HT1080 (cell line): ENCODE data around the gene IKZF2. TPM values are rescaled to one million over a fixed set of nuclear protein-coding genes. Genes with fewer than 3 reads are reported as not detected.

Experiments used
- DNase-seq: peaks from one replicate; pipeline ENCODE4 v3.0.0-alpha.2; 2015; ENCODE audit warnings: low read depth
- polyA plus RNA-seq, 2 experiments: library from polyadenylated mRNA; depleted of rRNA; stranded (reverse); fragments of >200 nt; gene quantifications; 2 replicates each; pipeline ENCODE4 v1.2.3, GENCODE V29; 2015
- total RNA-seq: library from RNA; depleted of rRNA; stranded (reverse); fragments of >200 nt; shearing (Covaris generic); gene quantifications from 2 replicates; pipeline ENCODE4 v1.2.3, GENCODE V29; 2014; rRNA removed

IKZF2 gene
- total RNA-seq: 1.6 and 2.9 TPM in 2 replicates
- 0.50 and 1.4 TPM in 2 replicates for polyA plus RNA-seq (2015; cell fraction: cytosol; rRNA removed)
- 2.5 and 2.6 TPM in 2 replicates for polyA plus RNA-seq (2015; cell fraction: nucleus; rRNA removed)

DNA sequence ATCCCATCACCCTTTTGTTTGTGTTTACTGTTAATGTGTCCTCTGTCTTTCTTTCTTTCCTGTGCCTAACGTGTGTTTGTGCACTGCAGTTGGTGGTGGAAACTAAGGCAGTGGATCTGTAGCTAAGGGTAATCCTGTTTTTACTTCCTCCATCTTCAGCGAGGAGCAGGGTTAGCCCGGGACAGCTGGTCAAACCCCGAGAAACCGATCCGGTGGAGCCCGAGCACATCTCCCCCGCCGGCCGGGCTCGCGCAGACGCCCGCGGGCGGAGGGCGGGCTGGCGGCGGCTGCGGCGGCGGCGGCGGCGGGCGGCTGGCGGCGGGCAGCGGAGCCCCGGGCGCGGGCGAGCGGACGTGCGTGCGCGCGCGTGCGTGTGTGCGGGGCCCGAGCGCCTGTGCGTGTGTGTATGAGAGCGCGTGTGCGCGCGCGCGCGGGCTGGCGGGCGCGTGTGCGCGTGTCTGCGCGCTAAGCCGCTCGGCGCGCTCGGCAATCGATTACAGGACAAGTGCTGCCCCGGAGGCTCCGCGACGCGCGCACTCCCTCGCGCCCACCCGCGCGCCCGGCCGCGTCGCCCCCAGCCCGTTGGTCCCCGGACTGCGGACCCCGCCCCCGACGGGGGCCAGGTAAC lies at the start of gene IKZF2:
Gene IKZF2, minus strand, starts transcription at position 176 of the 628 bp plus-strand sequence. CDS start 2,983 bp downstream, outside the sequence.
- DNase-seq: peak; percentile 81

DNA sequence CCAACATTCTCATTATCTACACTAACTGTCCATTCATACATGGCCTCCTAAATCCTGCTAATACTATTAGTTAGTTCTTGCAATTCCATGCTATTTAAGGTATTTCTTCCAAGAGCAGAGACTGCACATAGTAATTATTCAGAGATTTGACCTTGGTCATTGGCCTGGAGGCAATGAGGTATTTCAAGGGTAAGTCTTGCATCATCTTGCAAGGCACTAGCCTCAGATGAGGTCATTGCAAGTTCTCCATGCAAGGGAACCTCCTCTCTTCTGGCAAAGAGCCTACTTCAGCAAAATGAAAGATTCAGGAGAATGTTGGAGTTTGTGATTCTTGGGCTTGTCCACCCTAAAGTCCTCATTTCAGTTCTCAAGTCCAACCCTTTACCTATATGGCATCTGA lies 48.5 kb upstream of the IKZF2 start:
- no peak for DNase-seq

DNA sequence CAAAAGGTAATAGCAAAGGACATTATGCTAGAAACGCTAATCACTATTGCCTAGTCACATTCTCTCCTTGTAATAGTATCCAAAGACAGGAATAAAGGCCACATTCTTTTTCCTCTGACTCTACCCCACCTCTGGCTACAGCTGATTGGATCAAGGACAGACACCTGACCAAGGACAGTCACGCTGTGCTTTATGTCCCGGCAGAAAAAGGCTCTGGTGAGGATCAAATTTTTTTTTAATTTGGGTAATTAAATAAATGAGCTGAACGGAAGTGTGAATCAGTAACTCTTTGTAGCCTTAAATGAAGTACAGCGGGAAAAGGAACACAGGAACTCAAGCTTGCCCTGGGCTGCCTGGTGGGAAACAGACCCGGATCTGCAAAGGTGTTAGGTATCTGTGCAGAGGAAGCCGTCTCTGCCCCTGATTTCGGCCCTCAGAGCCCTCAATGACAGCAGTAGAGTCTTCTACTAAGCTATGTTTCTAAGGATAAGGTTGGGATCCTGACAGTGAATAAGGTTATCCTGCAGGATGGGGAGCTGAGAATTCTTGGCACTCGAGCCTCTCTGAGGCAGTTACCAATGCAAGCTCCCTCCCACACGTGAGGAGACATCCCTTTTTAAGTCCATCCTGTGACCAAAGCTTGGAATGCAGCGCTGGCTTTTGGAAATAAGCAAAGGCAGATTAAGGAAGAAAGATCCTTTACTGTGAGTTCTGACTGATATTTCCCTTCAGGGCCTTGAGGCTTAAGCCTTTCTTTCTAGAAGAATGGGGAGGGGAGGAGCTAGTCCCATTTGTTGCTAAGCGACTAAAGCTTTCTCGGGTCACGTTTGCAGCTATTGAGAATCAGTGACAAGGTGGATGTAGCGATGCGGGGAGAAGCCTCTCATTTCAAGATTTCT lies 37.8 kb upstream of the IKZF2 start:
- DNase-seq: no peak

DNA sequence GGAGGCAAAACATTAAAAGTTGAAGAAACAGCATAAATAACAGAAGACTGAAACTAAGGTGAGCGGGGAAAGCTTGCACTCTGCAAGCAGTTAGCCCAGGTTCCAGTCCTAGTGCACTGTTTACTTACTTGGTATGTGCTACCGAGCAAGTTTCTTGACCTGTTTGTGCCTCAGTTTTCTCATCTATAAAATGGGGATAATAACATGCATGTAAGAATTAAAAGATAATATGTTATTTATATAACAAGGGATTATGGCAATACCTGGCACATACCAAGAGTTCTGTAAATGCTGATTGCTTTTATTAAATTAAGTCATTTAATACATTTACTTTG lies 37.1 kb upstream of the IKZF2 start:
- no peak for DNase-seq

DNA sequence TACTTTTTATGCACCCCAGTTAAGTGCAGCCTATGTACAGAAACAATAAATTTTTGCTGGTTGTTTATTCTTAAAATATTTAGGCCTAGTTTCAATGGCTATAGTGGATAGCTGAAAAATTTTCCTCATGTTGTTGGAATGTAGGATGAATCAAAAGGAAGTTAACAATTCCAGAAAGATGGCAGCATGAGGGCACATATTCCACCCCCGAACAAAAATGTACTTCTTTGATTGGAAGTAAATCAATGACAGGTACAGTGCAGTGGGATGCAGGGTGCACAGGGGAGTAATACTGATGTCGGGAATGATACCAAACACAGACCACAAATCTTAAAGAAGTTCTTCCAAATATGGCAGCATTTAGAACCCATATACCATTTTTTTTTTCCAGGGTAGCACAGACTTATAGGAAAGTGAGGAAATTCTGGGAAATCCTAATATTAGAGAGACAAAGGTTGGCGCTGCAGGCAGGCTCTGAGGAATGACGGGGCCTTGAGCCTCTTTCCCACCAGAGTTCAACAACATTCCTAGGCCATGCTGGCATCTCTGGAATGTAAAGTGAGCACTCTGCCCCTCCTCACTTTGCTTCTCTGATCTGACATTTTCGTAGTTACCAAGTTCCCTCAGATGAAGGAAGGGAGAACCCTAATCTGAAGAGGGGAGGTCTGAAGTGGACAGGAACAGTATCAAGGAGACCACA lies 36.6 kb upstream of the IKZF2 start:
- DNase-seq: peak; percentile 47

DNA sequence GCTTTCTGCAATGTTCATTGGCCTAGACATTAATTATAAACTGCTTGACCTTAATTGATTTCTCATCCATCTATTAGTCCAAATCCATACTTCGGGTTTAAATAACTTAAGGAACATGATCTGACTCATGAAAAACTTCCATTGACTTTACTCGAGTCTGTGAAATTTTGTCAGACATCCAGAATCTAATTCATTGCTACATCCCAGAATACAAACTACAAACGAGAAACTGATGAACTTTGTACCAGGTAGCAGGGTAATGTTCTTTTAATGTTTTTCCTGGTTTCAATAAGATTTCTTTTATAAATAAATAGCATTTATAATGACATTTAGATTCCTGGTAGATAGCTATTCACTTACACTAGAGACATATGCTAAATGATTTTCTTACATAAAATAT lies 36.0 kb upstream of the IKZF2 start:
- DNase-seq: no peak

DNA sequence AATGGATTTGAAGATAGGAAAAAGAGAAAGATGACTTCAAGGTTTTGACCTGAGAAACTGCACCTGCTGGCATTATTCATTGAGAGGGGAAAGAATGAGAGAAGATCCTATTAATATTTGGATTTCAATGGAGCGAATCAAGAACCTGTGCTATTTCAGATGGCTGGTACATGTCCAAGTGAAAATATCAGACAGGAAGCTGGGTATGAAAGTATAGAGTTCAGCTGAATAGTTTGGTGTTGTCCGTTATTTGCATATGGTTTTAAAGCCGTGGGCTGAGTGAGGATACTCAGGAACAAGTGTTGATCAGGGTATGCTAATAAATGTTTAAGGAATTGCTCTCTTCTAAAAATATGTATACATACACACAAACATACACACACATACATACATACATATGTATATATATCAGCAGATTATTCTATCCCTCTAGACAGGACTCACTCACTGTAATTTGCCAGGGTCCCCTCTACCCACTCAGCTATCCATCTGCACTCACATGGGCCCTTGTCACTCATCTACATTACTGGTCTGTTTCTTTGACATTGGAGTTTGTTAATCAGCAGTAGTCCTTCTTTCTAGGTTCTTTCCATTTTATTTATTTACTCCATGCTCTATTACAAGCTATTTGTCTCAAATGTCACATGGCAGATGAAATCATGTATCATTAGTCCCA lies 33.9 kb upstream of the IKZF2 start:
- DNase-seq: no peak

DNA sequence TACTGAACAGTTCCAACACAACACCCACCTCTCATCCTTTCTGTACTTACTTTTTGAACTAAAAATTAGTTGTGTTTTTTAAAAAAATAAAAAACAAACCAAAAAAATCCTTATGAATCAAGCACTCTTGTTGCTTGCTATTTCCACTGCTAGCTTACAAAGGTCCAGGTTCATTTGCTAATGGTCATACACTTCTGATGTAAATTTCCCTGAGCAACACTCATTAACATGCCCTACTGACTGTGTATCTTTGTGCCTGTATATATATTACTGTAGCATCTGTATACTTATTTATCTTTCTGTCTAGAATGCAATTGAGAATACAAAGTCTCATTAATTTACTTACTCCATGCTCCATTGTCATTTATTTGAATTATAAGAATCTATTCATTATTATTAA lies 30.3 kb upstream of the IKZF2 start:
- DNase-seq: no peak

DNA sequence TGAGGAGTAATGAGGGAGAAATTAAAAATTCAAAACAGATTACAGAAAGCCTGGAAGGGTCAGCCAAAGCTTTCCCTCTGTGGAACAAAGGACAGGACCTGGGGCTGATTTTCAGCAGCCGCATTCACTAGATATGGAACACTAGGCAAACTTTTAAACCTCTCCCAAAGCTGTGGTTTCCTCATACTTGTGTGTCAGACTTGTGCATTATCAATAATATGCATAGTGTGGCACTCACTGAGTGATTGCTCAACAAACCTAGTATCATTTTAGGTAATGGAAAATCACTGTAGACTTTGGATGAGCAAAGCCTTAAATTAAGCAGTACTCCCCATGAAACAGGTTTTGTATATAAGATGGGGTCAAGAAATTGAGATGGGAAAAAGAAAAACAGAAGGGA lies 26.3 kb upstream of the IKZF2 start:
- no peak for DNase-seq

DNA sequence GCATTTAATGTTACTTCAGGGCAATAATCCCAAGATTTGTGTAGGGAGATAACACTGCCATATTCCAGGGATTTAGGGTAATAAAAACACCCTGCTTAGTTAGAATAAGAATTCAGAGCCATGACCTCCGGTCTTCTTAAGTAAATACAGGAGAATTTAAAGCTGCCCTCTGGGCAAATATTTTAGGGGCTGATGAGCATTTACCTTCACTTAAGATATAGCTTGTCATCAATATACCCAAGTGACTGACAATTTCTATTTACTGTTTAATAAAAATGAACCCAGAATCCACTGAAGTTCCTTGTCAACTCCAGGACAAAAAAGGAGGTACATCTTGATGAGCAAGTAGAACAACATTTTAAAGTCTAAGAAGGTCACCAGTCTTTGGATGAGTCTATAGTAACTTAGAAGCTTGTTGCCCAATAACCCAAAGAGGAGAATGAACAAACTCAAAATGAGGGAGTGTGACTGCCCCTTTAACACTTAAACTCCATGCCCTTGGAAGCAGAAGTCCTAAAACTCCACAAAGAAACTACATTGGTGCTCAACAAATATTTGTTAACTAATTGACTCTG lies 24.3 kb upstream of the IKZF2 start:
- DNase-seq: no peak

DNA sequence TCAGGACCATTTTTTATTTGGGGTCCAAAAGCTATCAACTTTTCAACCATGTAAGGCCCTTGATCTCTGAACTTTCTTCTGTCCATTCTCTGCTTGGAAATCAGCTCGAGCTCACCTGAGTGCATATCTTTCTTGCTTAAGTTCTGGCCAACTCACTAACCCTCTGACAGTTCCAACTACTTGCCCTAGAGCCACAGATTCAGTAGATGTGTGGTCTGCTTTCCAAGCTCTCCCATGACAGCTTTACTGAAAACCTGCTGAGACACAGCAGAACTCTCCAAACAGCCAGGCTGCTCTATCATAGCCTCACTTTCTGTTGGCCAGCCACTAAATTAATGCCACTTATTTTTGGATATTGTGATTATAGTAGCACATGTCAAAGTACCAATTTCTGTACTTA lies 21.2 kb upstream of the IKZF2 start:
- DNase-seq: no peak

DNA sequence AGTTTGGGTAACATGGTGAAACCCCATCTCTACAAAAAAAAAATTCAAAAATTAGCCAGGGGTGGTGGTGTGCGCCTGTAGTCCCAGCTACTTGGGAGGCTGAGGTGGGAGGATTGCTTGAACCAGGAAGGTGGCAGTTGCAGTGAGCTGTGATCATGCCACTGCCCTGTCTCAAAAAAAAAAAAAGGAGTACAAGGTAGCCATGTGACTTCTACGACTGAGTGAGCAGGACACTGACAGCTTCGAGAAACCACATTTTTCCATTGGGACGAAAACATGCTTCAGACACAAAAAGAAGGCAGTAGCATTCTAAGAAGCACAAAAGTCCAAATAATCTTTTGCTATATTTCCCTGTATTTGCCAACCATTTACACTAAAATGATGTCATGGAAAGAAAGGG lies 19.7 kb upstream of the IKZF2 start:
- no peak for DNase-seq

DNA sequence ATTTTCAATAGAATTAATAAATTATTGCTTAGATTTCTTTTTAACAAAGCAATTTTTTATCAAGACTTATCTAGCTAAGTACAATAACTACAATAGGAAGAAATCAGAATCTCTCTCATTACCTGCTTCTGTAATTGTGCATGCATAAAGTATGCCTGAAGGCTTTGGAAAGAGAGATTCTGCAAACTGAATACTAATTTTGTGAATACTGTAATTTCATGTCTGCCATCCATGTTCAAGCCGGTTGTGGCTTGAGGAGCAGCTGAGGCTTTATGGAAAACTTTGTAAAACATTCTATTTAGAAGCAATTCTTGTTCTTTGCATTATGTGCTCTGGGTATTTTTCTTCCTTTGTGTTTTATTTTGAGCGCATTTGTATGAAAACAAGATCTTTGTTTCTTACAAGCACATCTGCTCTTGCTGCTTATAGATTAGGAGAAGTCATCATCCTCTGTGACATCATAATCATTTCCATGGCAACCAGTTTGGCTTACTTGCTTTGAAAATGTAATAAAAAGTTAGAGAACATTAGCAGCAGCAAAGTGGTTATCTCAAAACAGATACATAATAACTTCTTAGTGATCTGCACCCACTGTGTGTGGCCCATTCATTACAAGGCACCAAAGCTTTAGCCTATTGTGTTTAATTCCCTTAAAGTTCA lies 16.0 kb upstream of the IKZF2 start:
- DNase-seq: no peak

DNA sequence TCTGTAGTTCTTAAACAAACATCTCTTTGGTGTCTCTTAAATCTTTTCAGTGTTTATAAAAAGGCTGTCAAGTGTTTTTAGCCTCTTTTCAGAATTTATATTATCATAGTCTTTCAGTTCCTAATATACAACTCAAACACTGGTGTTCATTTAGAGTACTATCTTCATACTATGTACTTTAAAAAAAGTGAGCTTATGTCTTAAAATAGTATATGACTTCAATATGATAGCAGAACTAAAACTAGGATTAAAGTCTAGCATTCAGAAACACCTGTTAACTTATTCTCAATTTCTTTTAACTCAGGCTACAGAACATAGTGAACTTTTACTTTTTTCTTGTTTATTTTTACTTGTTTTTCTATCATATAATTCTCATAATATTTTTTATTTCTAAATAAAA lies 14.7 kb upstream of the IKZF2 start:
- no peak for DNase-seq

DNA sequence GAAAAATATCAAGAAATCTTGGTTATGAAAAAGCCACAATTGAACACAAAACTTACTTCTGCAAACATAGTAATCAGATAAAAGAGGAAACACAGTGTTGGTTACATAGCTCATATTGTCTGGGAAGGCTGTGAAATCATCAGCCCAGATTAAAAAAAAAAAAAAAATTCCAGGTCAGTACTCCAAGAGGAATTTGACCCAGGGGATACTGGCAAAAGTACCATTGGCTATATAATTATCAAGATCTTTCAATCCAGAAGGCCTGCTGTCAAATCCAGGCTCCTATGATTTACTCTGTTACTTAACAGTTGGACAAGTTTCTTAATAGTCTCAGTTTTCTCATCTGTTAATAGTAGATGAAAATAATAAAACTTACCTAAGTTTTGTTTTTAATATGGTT lies 12.9 kb upstream of the IKZF2 start:
- DNase-seq: no peak

DNA sequence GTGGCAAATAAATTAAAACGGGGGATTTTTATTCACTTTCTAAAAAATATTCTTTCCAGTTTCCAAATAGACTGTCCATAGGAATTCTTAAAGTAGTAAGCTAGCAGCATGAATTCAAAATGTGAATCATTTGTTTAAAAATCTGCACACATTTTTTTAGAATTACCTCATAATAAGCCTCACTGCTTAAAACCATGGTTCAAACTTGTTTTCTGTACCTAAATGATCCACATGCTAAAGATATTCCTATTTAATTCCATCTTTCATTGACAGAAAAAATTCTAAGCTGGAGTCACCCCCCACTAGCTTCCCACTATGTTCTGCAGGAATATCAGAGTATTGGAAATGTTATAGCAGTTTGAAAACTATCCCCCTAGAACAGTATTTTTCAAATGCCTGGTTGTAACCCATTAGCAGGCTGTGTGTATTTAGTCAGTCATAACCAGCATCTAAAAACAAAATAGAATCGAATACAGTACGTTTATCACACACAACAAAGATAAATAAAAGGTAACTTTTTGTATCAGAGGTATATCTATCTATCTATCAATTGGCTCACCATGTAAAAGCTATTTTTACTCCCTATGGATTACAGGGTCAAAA lies 11.2 kb upstream of the IKZF2 start:
- no peak for DNase-seq

DNA sequence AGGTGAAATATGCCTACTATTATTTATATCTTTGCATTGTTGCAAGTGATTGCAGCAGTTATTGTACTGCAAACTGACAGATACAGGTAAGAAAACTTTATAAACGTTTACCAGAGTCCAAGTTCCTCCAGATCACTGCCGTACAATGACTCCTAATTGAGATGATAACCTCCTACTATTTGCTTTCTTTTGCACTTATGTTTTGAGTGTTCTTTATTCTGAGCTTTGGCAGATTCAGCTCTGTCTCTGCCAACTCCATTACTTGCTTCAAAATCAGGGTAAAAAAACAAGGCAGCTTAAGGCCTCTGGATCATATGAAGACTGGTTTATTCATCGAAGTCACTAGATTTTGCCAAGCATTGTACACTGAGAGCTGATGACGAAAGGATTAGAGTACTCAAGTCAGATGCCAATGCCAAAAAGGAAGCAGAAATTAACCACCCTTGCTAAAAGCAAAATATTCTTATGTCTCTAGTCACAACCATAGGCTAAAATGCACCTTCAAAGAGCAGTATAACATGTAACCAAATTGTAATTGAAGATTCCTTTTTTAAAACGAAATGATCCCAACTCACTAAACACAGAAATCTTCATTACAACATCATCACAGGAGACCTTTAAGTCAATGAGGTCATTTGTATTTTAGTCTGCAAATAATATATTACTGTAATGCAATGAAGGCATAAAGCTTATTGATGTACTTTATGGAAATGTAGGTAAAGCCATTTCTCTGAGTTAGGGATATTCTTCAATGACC lies 10.5 kb upstream of the IKZF2 start:
- DNase-seq: no peak

DNA sequence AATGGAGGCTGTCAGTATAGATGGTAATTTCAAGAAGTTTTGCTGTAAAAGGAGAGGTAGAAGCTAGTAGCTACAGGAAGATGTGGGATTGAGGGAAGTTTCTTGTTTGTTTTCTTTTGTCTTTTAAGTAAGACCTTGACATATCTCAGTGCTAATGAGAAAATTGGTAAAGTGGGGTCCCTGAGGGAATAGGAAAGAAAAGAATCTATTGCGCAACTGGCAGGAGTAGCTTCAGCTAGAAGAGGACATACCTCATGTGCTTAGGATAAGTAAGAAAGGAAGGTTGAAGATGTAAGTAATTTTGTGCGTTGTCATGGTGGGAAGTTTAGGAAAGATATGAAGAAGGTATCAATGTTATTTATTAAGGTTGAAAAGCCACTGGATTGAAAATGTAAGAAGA lies 8.4 kb upstream of the IKZF2 start:
- no peak for DNase-seq

DNA sequence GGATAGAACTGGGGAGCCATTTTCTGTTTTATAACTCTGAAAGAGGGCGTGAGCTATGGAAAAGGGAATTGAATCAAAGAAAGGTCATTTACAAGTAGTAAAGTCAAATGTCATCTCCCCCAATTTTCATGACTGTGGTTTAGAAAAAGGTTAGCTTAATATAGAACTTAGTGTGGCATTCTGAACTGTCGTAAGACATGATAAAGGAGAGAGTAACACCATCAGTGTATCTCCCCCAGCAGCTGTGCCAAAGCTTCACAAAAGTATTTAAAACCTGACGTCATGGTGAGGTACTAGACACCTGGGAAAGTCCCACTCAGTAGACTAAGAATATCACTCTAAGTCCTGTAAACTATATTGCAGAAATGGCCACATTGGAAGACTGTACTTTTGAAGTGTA lies 5.8 kb upstream of the IKZF2 start:
- DNase-seq: no peak

DNA sequence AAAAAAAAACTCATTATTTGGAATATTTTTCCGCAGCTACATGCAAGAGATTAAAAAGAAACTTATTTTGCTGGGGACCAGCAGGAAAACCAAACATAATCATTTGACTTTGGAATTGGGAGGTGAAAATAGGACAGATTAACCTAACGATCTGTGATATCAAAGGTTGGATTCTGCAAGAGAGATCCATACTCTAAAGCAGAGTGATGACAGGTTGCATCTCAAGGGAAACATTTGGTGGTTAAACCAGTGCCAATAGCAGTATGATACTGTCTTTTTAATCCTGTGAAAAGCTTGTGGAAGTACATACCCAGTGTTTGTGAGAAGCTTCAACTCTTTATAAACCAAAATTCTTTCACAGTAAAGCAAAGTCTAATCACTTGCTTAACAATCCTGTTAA lies 5.3 kb upstream of the IKZF2 start:
- no peak for DNase-seq
